ENCODE data around the gene MAGEB2. TPM values are rescaled to one million over a fixed set of nuclear protein-coding genes. Genes with fewer than 3 reads are reported as not detected.

Gene MAGEB2
- not detected for total RNA-seq
- not detected for polyA plus RNA-seq
- long read RNA-seq, donor 1 = 0 reads
- long read RNA-seq, donor 2 = 0 reads
- long read RNA-seq, donor 3 = 0 reads

GRCh38 chrX:30215357-30215843 is at the start of gene MAGEB2:
MAGEB2 (plus strand) TSS chrX:30215563; CDS start chrX:30218581, 3,018 bp downstream.
- WGBS, 4 donors = 77 to 94% (median 89%) methylated on average over 23 to 29 of the region's 29 CpGs
- Histone ChIP-seq H3K9me3 (no peaks in the 10 kb centered on the region), H3K27ac (no peak within 1 kb of the TSS), H3K27me3 (peaks cover 0 to 3% (median 0%) of the 10 kb centered on the region in 9 donors), H3K36me3 (no peaks in the 10 kb centered on the region), H3K4me3 (no peak within 1 kb of the TSS), H3K4me1 (no peaks in the 10 kb centered on the region)
- TF ChIP-seq CTCF (IDR thresholded peaks at IDR 0.05) (no peak), POLR2A (IDR thresholded peaks at IDR 0.05) (no peak)
- intact Hi-C loops (cut with DNase I) = no loop called here
- ATAC-seq = no peak
- no peak for DNase-seq

DNA sequence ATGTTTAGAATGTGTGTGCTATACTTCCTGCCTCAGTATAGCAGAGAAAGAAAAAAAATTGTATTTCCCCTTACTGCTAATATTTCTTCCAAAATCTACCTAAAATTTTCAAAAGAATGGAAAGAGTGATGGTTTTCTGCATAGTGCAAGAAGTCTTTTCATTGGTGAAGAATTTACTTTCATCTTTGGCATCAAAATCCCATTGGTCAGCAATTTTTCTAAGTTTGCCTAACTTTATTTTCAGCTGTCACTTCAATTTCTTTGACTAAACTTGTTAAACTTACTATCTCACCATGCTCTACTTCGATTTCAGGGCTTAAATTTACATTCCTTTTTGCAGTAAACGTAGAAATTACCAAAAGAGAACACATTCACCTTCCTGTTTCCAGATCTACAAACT is 44.5 kb upstream of the MAGEB2 start:
- H3K4me3 ChIP-seq = no peak overlapping the region
- WGBS, 4 donors = 33 to 54% (median 40%) methylated on average over 2 of the region's 2 CpGs
- no peaks in the 10 kb centered on the region for H3K36me3 ChIP-seq
- DNase-seq (no peak), ATAC-seq (no peak)
- H3K27ac ChIP-seq = no peak overlapping the region
- intact Hi-C loops (cut with DNase I) = no loop called here
- no peaks in the 10 kb centered on the region for H3K4me1 ChIP-seq
- peaks cover 0 to 6% (median 0%) of the 10 kb centered on the region in 9 donors for H3K27me3 ChIP-seq
- TF ChIP-seq POLR2A (IDR thresholded peaks at IDR 0.05) (no peak), CTCF (IDR thresholded peaks at IDR 0.05) (no peak)
- H3K9me3 ChIP-seq = no peaks in the 10 kb centered on the region

DNA sequence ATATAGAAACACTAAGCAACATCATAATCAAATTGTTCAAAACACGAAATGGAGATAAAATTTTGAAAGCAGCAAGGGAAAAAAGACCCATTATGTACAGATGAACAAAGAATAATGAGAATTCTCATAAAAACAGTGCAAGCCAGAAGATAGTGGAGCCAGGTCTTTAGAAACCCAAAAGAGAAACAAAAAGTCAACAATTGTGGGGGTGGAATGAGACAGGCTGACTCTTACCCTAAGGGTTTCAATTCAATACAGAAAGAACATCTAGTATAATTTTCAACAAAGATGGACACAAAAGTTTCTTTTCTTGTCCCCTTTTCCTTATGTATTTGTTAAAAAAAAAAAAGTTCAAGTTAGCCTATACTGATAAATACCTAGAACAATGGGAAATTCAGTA is 34.0 kb upstream of the MAGEB2 start:
- intact Hi-C loops (cut with DNase I) = no loop called here
- WGBS, 4 donors = 33 to 66% (median 46%) methylated on average over 1 of the region's 1 CpG

GRCh38 chrX:30183554-30183953 is 31.8 kb upstream of the MAGEB2 start:
- Histone ChIP-seq H3K9me3 (no peaks in the 10 kb centered on the region), H3K27me3 (peaks cover 0 to 11% (median 0%) of the 10 kb centered on the region in 9 donors), H3K36me3 (no peaks in the 10 kb centered on the region), H3K4me1 (no peaks in the 10 kb centered on the region), H3K27ac (no peak overlapping the region), H3K4me3 (no peak overlapping the region)
- TF ChIP-seq POLR2A (IDR thresholded peaks at IDR 0.05) = no peak
- no peak for TF ChIP-seq CTCF (IDR thresholded peaks at IDR 0.05)
- intact Hi-C loops (cut with DNase I) = no loop called here
- 32 to 45% (median 44%) methylated on average over 3 of the region's 3 CpGs for WGBS, 4 donors
- ATAC-seq (no peak), DNase-seq (no peak)

More for the DNA sequence above, 34.0 kb upstream of the MAGEB2 start:
- Histone ChIP-seq H3K27ac (no peak overlapping the region), H3K9me3 (no peaks in the 10 kb centered on the region), H3K36me3 (no peaks in the 10 kb centered on the region), H3K27me3 (peaks cover 0 to 18% (median 0%) of the 10 kb centered on the region in 9 donors), H3K4me3 (no peak overlapping the region), H3K4me1 (no peaks in the 10 kb centered on the region)
- DNase-seq = no peak
- TF ChIP-seq CTCF (IDR thresholded peaks at IDR 0.05) (no peak), POLR2A (IDR thresholded peaks at IDR 0.05) (no peak)
- ATAC-seq = no peak
